ENCODE measurements around the gene SDF4.
"Not testable (repeated sequence)": the region's sequence is repeated elsewhere in the genome, so short reads cannot be mapped to it uniquely, and the experiment has no call there.

Gene SDF4

GRCh38 chr1:1199961-1200875 lies 31.6 kb downstream of the SDF4 start:
- H3K27ac ChIP-seq: no peak overlapping the region
- no peak for TF ChIP-seq CTCF (conservative IDR thresholded peaks at IDR 0.05)

GRCh38 chr1:1199141-1199960 lies 32.5 kb downstream of the SDF4 start:
- no peak overlapping the region for H3K27ac ChIP-seq
- no peak for TF ChIP-seq CTCF (conservative IDR thresholded peaks at IDR 0.05)

GRCh38 chr1:1198423-1199140 lies 33.2 kb downstream of the SDF4 start:
- no peak for TF ChIP-seq CTCF (conservative IDR thresholded peaks at IDR 0.05)
- no peak overlapping the region for H3K27ac ChIP-seq

- no peak for TF ChIP-seq CTCF (conservative IDR thresholded peaks at IDR 0.05)
- no peak overlapping the region for H3K27ac ChIP-seq
These were observed 34.0 kb downstream of the SDF4 start for GRCh38 chr1:1197551-1198422.

- H3K27ac ChIP-seq: no peak overlapping the region
- TF ChIP-seq CTCF (conservative IDR thresholded peaks at IDR 0.05): no peak
These were observed 34.7 kb downstream of the SDF4 start for GRCh38 chr1:1197188-1197500.

GRCh38 chr1:1196431-1197187 lies 35.2 kb downstream of the SDF4 start:
- H3K27ac ChIP-seq: no peak overlapping the region
- TF ChIP-seq CTCF (conservative IDR thresholded peaks at IDR 0.05): no peak

GRCh38 chr1:1195726-1196125 lies 36.1 kb downstream of the SDF4 start:
- H3K27ac ChIP-seq: not testable (repeated sequence)

Data from VCaP (cell line).